K562 (cell line): ENCODE results near the gene RGS9. TPM values are rescaled to one million over a fixed set of nuclear protein-coding genes. Genes with fewer than 3 reads are reported as not detected.

Source experiments
- ATF1 ChIP-seq, 2 experiments: fragments of 450-650 bp in 1 of 2; IDR thresholded peaks; 2 replicates each; pipeline ENCODE4 v1.6.1; 2016; ENCODE audit warnings: missing compliant biosample characterization in 1 of 2, missing genetic modification characterization in 1 of 2
- C11orf30 ChIP-seq: fragments of 450-650 bp; IDR thresholded peaks from 2 replicates; pipeline ENCODE4 v1.6.1; 2016; ENCODE audit warnings: low read depth, mild to moderate bottlenecking
- CBFA2T3 ChIP-seq: fragments of 450-650 bp; IDR thresholded peaks from 2 replicates; pipeline ENCODE4 v1.6.1; 2017
- CREM ChIP-seq: IDR thresholded peaks from 2 replicates; pipeline ENCODE4 v1.6.1; 2014; ENCODE audit warnings: antibody characterized with exemption, low read depth
- ELF2 ChIP-seq: fragments of 250-450 bp; sonication (Bioruptor Pico); IDR thresholded peaks from 2 replicates; pipeline ENCODE4 v1.5.0; 2021; ENCODE audit warnings: mild to moderate bottlenecking
- ELF4 ChIP-seq: fragments of 450-650 bp; formaldehyde crosslinking; IDR thresholded peaks from 2 replicates; pipeline ENCODE4 v1.4.0; 2022; ENCODE audit warnings: missing genetic modification characterization
- ETS2 ChIP-seq: IDR thresholded peaks from 2 replicates; pipeline ENCODE4 v1.6.1; 2016; ENCODE audit warnings: borderline replicate concordance, missing genetic modification characterization, mild to moderate bottlenecking, moderate library complexity, missing compliant biosample characterization; ENCODE audit not compliant: poor library complexity, severe bottlenecking
- FOXP1 ChIP-seq: sonication (generic); formaldehyde crosslinking; IDR thresholded peaks from 2 replicates; pipeline ENCODE4 v1.8.0; 2022; ENCODE audit warnings: mild to moderate bottlenecking, missing genetic modification reagents
- HMG20A ChIP-seq: fragments of 450-650 bp; formaldehyde crosslinking; conservative IDR thresholded peaks from 2 replicates; pipeline ENCODE4 v1.4.0; 2020; ENCODE audit warnings: mild to moderate bottlenecking, mixed read lengths
- HMGN3 ChIP-seq: IDR thresholded peaks from 2 replicates; pipeline ENCODE4 v1.6.1; 2011; ENCODE audit warnings: borderline replicate concordance, low read depth, mild to moderate bottlenecking, mixed read lengths, low read length; ENCODE audit not compliant: insufficient read length; ENCODE audit errors: extremely low read depth
- HNRNPH1 ChIP-seq: fragments of 200-400 bp; formaldehyde crosslinking; optimal IDR thresholded peaks from 2 replicates; pipeline ENCODE3; 2017; ENCODE audit warnings: low read depth, mild to moderate bottlenecking, low read length, moderate library complexity
- MTA3 ChIP-seq: fragments of 450-650 bp; formaldehyde crosslinking; IDR thresholded peaks from 2 replicates; pipeline ENCODE4 v1.6.1; 2017; ENCODE audit warnings: mild to moderate bottlenecking, borderline replicate concordance
- NR3C1 ChIP-seq: sonication (generic); formaldehyde crosslinking; IDR thresholded peaks from 2 replicates; pipeline ENCODE4 v1.8.1; 2022; ENCODE audit warnings: missing genetic modification reagents
- SMAD1 ChIP-seq: fragments of 150-350 bp; IDR thresholded peaks from 2 replicates; pipeline ENCODE4 v1.6.1; 2014; ENCODE audit warnings: low read length, low read depth; ENCODE audit not compliant: partially characterized antibody
- XRCC5 ChIP-seq: fragments of 200-400 bp; formaldehyde crosslinking; IDR thresholded peaks from 2 replicates; pipeline ENCODE4 v1.6.1; 2017; ENCODE audit warnings: low read depth, mild to moderate bottlenecking, low read length
- ZNF445 ChIP-seq: fragments of 250-450 bp; sonication (Bioruptor Pico); IDR thresholded peaks from 2 replicates; pipeline ENCODE4 v1.4.0; 2020; ENCODE audit warnings: low read depth, mild to moderate bottlenecking, moderate library complexity
- polyA plus RNA-seq, 8 experiments: library from polyadenylated mRNA; depleted of rRNA in 4 of 8; stranded (reverse) in 5 of 8; unstranded in 3 of 8; fragments of >200 nt; fragmentation: Nextera tagmentation in 2 of 8; fragmentation: Illumina TruSeq in 1 of 8; extraction: Ambion mirVana in 2 of 8; extraction: Trizol in 1 of 8; gene quantifications; 2 replicates each; pipeline versions ENCODE4 v1.2.1 to v1.2.3, GENCODE V29; 2011 to 2014; ENCODE audit warnings: inconsistent platforms in 1 of 8, missing spikeins in 1 of 8
- total RNA-seq, 7 experiments: library from RNA; depleted of rRNA in 6 of 7; stranded (reverse); fragments of >200 nt in 6 of 7; fragmentation: Illumina TruSeq in 2 of 7; extraction: Trizol in 2 of 7; gene quantifications; 2 replicates each; pipeline versions ENCODE4 v1.2.1 to v1.2.3, GENCODE V29; 2011 to 2021; ENCODE audit warnings: low replicate concordance in 1 of 7
- TF ChIP-seq, protein P1 (sequence below), 2 experiments: fragments of 450-650 bp; IDR thresholded peaks; 2 replicates each; pipeline ENCODE4 v1.6.1; 2018; ENCODE audit warnings: mild to moderate bottlenecking in 2 of 2, low read depth in 1 of 2; ENCODE audit not compliant: partially characterized antibody in 2 of 2
- TF ChIP-seq, protein P2 (sequence below): sonication (generic); formaldehyde crosslinking; IDR thresholded peaks from 2 replicates; pipeline ENCODE4 v1.8.0; 2022; ENCODE audit warnings: mild to moderate bottlenecking, missing genetic modification reagents
- TF ChIP-seq, protein P3 (sequence below): sonication (generic); formaldehyde crosslinking; IDR thresholded peaks from 2 replicates; pipeline ENCODE4 v1.8.1; 2023; ENCODE audit warnings: mild to moderate bottlenecking, missing genetic modification reagents

The RGS9 gene
- total and polyA plus RNA-seq, 9 of the 15 experiments (the other 6 are each of a cell fraction or from before 2014, with no cell fraction given) = 0.18 to 1.4 (median 0.55) TPM

DNA sequence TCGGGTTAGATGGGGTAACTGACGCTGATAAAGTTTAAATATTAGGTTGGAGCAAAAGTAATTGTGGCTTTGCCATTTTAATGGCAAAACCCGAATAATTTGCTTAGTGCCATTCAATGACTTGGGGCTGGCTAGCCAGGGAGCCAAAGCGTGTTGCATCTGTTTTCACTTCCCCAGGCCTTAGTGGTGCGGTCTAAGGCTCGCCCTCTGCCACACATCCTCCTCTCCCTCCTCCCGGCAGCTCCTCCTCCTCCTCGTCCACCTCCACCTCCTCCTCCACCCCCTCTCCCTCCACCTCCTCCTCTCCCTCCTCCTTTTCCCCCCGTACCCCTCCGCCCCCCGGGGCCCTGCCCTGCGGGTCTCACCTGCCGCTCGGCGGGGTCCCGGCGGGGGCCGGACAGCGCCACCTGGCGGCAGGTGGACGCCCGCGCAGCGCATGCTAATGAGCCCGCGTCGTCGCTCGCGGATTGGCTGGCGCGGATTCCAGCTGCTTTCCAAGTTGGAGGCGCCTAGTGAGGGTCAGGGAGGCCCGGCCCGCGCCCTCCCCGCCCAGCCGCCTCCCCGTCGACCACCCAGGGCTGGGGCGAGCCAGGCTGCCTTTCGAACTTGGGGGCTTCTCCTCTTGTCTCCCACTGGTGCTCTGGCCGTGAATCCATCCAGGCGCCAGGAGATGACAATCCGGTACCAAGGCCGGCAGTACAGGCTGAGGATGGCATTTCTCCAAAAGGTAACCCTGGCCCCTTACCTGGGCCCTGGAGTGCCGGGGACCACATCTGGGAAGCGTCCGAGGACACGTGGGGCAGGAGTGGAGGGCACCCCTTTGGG is 36.6 kb upstream of the RGS9 start (continued):
- TF ChIP-seq, protein P1, sequence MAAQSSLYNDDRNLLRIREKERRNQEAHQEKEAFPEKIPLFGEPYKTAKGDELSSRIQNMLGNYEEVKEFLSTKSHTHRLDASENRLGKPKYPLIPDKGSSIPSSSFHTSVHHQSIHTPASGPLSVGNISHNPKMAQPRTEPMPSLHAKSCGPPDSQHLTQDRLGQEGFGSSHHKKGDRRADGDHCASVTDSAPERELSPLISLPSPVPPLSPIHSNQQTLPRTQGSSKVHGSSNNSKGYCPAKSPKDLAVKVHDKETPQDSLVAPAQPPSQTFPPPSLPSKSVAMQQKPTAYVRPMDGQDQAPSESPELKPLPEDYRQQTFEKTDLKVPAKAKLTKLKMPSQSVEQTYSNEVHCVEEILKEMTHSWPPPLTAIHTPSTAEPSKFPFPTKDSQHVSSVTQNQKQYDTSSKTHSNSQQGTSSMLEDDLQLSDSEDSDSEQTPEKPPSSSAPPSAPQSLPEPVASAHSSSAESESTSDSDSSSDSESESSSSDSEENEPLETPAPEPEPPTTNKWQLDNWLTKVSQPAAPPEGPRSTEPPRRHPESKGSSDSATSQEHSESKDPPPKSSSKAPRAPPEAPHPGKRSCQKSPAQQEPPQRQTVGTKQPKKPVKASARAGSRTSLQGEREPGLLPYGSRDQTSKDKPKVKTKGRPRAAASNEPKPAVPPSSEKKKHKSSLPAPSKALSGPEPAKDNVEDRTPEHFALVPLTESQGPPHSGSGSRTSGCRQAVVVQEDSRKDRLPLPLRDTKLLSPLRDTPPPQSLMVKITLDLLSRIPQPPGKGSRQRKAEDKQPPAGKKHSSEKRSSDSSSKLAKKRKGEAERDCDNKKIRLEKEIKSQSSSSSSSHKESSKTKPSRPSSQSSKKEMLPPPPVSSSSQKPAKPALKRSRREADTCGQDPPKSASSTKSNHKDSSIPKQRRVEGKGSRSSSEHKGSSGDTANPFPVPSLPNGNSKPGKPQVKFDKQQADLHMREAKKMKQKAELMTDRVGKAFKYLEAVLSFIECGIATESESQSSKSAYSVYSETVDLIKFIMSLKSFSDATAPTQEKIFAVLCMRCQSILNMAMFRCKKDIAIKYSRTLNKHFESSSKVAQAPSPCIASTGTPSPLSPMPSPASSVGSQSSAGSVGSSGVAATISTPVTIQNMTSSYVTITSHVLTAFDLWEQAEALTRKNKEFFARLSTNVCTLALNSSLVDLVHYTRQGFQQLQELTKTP (IDR thresholded peaks at IDR 0.05; ENCODE audit: low read depth in 1 of 2, partially characterized antibody in 2 of 2) = no peak
- TF ChIP-seq FOXP1 (CRISPR knock-in tag) (no peak), ELF2 (CRISPR knock-in tag) (no peak), ATF1 (CRISPR knock-in tag; IDR thresholded peaks at IDR 0.05) (peak; percentile 26; the same call in 1 of the 2 replicates), ATF1 (tag; IDR thresholded peaks at IDR 0.05) (peak; percentile 38; the same call in 1 of the 2 replicates), ETS2 (tag) (no peak), CBFA2T3 (no peak), HNRNPH1 (no peak), CREM (peak; percentile 69), ZNF445 (CRISPR knock-in tag) (no peak), NR3C1 (CRISPR knock-in tag) (no peak), MTA3 (no peak), HMG20A (CRISPR knock-in tag) (no peak), ELF4 (no peak; the same call in 1 of the 2 replicates), XRCC5 (no peak), HMGN3 (no peak), SMAD1 (no peak), C11orf30 (no peak)
- TF ChIP-seq, protein P2, sequence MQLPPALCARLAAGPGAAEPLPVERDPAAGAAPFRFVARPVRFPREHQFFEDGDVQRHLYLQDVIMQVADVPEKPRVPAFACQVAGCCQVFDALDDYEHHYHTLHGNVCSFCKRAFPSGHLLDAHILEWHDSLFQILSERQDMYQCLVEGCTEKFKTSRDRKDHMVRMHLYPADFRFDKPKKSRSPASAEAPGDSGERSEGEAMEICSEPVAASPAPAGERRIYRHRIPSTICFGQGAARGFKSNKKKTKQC (CRISPR knock-in tag) = no peak
- TF ChIP-seq, protein P3, sequence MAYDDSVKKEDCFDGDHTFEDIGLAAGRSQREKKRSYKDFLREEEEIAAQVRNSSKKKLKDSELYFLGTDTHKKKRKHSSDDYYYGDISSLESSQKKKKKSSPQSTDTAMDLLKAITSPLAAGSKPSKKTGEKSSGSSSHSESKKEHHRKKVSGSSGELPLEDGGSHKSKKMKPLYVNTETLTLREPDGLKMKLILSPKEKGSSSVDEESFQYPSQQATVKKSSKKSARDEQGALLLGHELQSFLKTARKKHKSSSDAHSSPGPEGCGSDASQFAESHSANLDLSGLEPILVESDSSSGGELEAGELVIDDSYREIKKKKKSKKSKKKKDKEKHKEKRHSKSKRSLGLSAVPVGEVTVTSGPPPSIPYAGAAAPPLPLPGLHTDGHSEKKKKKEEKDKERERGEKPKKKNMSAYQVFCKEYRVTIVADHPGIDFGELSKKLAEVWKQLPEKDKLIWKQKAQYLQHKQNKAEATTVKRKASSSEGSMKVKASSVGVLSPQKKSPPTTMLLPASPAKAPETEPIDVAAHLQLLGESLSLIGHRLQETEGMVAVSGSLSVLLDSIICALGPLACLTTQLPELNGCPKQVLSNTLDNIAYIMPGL (CRISPR knock-in tag) = no peak
